ENCODE results near the gene EBF3.

The EBF3 gene

DNA sequence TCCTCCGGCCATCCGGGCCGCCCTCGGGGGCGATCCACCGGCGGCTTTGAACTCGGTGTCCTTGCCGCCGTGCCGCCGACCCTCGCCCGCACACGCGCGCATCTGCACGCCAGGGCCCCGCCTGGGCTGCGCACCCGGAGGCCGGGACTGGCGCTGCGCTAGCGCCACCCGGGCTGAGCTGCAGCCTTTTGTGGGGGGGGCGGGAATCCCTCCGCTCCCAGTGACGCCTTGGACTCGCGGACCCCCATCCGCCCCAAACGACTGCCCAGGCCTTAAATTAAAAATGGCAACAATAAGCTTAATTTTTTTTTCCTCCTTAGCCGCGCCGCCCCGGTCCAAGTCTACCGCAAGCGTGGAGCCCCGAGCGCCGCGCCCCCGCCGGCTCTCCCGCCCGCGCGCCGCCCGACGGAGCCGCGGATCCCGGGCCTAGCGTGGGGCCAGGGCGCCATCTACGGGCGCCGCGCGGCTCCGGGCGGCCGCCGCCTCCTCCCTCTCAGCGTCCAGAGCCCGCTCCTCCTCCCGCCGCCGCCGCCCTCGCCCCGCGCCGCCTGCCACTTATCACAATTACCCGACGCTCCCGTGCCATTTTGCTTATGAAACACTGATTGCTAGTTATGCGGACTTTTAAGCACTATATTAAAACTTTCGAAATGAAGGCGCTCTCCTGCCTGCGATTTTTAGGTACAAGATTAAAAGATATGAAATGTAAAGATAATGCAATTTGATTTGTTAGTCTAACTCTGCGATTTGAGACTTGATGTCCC, 7.5 kb upstream of the EBF3 start:
- peak in 1 of 2 experiments; percentile 51 for DNase-seq

DNA sequence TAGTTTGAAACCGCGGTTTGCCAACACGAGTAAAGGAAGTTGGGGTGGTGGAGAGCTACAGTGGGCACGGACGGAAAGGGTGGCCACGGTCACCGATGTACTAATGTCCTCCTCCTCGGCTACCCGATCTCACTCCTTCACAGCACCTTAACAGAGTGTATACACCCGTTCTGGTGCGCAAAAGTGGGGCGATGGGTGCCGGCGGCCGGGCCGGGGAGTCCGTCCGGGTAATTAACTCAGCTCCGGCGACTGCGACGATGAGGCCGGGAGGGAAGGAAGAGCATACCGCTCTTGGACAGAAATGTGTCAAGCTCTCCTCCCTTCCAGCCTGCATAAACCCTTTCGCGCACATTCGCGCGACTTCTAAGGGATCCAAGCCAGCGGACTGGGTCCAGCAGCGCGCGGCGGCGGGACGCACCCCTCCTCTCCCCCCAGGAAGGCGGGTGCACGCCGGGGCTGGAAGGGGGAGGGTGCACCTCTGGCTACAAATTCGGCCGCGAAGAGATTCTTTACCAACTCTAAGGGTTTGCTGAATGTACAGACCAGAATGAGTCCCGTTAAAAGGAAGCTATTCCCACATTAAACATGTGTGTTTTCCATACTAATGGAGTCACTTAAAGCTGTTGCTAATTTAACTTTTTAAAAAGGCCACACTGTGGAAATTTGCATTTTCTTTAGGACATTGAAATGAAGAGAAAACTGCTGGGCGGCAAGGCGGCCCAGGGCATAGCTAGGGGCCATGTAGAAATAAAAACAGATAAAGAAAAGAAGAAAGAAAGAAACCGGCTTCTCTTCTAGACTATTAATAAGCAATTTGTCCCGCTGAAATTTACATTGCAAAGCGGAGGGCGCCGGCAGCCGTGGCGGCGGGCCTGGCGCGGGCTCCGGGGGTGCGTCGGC, 6.6 kb upstream of the EBF3 start:
- peak in 1 of 2 experiments; percentile 24 for DNase-seq

DNA sequence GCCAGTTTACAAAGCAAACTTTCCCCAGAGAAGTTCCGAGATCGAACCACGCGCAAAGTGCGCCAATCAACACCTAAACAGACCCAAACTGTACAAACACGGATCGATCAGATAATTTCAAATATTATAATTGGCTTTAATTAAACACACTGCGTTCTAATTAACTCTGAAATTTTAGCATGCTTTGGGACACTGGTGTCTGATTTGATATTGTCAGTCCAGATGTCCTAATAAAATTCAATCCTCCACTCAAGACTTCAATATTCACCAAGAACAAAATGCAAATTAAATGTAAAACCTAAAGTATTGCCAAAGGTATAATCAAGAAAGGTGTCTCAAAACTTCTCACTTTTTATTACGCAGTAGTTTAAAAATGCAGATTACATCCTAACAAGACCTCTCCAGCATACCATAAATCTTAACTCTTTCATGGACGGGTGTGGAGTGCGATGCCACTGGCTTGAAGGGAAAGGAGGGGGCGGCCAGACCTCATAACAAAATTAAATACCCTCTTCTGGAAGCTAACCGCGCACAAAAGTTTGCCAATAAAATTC, 5.9 kb upstream of the EBF3 start:
- DNase-seq: no peak

DNA sequence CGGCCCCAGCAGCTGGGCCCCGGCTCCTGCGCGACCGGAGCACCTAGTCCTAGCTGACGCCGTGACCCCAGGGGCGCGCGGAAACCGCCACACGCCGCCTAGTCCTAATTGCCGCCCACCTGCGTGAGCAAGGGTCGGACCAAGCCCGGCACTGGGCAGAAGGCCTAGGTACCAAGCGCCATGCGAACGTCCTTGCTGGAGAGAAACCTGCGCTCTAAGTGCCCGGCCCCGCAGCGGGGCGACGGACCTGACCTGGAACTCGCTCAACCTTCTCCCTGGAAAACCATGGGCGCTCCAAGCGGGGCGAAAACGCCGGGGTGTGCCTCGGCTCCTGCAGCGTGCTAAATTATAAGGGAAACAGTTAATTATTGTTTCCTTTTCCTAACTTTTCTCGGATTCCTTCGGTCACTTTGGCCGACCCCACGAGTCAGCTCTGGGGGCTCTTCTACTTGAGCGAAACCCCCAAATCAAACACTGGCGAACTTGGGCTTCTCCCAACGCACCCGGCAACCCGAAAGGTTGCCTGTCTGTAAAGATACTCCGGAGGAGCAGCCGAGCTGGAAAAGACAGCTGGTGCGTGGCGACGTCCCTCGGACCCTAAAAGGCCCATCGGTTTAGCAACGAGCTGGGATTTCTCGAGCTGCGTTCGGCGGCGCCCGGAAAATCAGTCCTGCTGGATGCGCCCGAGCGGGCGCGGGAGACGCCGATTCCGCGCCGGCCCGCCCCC, 5.3 kb upstream of the EBF3 start:
- DNase-seq: no peak

DNA sequence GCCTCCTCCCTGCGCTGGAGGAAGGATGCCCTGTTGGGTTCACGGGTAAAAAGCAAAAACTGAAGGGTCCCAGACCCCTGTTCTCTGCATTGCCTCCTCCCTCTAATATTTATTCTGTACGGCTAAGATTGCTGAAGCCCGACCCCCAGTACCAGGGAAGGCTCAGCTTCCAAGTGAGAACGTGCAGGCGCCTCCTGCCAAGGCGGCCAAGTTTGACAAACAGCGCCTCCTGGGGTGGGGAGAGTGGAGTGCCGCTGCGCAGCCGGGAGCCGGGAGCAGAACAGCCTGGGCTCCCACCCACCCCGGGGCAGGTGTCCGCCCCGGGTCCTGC, 4.7 kb upstream of the EBF3 start:
- peak; percentile 26 to 59 for DNase-seq

DNA sequence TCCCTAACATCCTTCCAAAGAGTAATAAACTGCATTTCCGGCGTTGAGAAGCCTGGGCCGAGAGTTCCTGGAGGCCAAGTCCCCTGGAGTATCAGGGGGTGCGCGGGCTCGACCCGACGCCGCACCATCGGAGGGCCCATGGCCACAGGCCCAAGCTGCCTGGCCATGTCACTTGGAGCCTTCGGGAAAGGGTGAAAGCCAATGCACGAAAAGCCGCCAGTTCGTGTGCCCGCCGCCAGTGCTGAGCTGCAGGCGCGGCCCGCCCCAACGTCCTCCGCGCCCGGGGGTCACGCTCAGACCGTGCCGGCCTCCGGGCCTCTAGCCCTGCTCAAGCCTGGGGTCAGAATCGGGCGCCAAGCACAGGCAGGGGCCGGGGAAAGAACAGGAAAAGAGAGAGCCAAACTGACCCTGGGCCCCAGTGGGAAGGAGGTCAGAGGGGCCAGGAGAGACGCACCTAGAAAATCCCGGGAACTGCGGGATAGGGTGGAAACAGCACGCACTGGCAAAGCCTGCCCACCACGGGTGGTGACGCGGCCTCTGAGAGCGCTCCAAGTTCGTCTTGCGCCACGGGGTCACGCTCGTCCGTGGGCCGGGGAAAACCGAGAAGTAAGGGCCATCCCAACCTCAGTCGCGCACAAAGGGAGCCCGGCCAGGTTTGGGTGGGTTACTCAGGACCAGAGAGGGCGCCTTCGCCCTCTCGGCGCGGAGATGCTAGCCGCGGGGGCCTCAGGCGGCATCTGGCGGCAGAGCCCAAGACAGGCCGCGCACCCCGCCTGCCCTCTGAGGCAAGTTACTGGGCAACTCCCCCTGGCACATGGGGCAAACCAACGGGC, 4.2 kb upstream of the EBF3 start:
- DNase-seq: peak in 1 of 2 experiments; percentile 45

DNA sequence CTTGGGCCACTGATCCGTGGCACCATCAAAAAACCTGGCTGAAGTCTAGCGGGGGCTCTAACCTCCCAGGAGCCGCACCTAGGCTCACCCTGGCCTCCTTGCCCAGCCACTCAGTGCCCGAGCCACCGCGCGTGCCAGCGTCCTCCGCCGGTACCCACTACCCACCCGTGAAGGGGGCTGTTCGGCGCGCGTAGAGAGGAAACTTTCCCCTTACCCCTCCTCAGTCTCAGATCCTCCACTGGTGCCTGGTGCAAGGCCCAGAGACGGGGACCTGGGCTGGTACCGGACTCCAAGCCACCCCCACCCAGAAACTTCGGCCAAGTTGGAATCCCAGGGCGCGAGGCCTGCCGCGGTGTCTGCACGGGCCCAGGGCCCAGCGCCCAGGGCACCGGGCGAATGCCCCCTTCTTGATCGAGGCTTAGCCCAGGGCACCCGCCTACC, 3.5 kb upstream of the EBF3 start:
- no peak for DNase-seq

DNA sequence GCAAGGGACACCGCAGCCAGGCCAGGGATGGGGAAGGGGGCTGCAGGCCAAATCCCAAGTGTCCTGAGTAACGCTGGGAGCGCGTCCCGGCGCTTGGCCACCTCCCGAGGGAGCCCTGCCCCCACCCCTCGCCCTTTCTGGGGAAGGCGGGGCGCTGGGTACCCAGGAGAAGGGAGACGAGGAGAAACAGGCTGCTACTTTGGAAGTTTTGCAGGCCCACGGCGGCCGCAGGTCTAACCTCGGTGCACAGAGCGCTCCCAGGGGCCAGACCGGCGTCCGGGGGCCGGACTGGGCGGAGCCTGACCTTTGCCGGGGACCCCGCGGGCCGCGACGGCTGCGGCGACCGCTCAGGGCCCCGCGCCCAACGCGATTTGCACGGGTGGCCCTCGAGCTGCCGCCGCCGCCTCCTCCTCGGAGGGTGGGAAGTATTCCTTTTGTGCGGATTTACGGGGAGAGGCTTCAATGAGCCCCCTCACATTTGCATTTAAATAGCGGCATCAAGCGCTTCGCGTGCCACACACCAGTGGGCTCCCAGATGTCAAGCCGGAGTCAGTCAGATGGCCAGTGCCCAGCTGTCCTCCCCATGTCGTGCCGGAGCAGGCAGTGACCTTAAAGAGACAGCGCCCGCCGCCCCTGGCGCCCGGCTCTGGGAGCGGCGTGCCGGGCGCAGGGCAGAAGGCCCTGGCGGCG, 3.0 kb upstream of the EBF3 start:
- DNase-seq: peak in 1 of 2 experiments; percentile 28

DNA sequence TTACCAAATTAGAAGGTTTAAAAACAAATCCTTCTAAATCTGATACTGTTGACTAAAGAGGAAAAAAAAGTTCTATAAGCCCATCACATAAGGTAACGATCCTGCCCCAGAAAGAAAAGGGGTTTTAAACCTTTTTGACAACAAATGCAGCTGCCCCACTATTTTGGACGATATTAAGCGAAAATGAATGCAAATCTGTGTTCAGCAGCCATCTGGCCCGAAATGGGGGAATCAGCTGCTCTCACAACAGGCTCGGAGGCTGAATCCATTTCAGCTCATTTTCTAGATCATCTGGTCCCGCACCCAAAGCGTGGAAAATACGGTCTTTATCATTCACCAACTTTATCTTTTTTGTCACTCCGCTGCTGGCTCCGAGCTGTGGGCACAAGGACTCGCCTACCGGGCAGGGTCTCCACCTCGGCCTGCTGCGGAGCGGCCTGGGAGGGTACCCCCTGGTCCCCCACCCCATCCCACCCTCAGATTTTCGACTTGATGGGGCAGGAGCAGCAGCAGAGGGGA, 2.4 kb upstream of the EBF3 start:
- DNase-seq: peak in 1 of 2 experiments; percentile 55

DNA sequence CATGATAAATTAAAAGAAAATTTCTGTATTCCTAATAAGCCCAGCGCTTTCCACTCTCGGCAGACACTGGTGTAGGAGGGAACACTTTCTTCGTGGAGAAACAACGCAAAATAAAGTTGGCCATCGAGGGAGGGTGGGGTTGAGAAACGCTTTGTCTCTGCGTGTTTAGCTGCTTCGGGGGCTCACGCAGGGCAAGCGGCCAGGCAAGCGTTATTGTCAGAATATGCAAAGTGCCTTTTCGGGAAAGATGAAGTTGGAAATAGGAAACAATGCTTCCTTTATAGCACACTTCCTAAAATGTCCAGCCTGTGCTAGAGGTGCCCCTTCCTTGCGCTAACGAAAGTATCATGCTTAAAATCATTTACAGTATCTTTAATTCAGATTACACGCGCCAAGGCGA, 1.9 kb upstream of the EBF3 start:
- no peak for DNase-seq

DNA sequence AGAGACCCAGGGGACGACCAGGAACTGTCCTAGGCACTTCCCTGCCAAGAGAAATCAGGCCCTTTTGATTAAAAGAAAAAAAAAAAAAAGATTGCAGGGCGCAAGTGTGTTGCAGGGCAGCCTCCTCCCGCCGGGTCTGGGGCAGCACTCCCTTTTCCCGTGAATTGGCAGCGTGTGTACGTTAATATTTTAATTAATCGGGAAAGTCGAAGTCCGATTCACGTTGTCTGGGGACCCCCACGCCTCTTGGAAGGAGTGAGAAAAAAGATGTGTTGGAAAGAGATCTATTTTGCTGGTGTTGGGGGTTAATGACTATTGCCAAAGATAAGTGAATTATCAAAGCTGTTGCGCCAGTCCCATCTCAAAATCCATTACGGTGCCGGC, 1.3 kb upstream of the EBF3 start:
- no peak for DNase-seq

DNA sequence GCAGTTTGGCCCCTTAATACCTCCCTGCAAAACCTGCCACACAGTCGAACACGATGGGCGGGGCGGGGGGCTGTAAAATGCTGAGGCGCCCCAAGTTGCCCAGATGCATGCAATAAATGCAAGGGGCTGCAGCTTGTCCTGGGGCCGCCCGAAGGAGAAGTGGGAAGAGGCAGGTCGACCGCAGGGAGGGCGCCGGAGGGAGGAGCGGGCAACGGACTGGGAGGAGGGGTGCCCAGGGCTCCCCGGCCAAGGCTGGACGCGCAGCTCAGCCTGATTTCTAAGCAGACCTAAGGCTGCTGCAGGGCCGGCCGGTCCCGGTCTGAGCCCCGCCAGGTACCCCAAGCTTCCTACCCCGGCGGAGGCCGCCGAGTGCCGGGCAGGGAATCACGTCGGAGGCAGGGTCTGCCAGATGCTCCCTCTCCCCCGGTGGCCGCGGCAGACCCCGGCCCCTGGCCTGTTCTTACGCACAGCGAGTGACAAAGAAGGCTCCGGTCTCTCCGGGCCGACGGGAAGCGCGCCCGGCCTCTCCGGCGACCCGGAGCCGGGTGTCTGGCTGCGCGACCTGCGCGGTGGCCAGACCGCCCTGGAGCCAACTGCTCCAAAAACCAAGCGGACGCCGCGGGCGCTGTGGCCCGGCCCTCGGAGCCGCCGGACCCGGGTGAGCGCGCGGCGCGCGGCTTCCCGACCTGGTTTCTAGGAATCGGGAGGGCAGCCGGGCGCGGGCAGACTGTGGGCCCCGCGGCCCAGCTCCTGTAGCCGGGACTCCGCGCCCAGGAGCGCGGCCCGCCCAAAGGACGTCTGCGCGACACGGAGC, 744 bp upstream of the EBF3 start:
- no peak for DNase-seq

DNA sequence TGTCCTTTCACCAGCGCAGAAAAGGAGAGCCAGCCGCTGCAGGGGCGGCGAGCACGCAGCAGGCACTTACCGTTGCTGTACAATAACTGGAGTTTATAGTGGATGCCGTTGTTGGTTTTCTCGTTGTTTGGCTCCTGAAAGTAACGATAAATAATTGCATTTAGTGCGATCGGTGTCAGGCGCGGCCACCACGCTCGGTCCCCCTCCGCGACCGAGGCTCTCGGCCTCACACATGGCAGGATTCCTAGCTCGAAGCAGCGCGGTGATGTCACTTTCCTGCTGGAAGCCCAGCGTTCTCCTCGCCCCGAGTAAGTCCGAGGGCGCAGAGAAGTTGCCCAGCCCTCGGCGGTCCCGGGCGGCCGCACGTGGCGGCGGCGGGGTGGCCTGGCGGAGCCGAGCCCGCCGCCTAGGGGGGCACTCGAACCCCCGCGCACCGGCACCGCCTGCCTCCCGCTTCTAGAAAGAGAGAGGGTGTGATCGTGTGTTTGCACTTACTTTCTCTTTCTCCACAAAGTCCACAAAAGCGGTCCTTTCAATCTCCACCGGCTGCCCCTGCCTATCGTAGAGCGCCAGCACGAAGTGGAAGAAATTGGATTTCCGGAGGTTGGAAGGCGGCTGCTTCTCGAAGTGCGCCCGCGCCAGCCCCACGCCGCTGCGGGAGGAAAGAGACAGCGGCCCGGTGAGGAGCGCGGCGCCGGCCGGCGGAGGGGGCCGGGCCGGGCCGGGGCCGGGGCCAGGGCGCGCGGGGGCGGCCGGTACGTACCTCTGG, 1.0 kb downstream of the EBF3 start:
- peak in 1 of 2 experiments; percentile 13 for DNase-seq

DNA sequence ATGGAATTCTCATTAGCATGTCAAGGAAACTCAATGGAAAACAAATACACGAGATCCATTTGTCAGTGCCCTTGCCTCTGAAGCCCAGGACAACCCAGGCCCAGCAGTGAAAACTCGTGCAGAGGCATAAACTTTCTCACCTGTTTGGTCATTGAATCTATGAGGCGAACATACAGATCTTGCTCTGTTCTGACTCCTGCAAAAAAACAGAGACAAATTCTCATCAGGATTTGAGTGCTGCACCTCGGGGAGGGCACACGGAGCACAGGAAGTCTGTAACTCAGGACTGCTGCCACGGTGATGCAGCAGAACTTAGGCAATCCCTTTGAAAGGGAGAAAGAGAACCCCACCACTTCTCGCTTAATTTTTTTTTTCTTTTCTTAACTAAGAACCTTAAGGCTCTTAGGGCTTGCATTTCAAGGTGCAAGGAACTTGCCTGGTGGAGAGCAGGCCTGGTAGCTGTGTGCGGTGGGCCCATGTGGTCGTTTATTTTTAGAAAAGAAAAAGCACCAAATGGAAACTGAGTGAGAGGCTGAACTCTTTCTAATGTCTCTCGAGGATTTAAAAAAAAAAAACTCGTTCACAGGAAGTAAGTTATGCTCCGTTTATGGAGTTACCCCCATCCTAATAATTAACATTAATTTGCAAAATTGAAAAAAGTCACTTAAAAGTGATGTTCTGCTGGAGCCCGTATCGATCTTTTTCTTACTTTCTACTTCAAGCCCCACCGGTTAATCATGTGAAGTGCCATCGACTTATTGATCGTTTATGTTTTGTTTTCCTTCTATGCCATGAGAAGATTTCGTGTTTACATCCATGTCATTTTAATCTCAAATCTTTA, 1.8 kb downstream of the EBF3 start:
- DNase-seq: no peak

DNA sequence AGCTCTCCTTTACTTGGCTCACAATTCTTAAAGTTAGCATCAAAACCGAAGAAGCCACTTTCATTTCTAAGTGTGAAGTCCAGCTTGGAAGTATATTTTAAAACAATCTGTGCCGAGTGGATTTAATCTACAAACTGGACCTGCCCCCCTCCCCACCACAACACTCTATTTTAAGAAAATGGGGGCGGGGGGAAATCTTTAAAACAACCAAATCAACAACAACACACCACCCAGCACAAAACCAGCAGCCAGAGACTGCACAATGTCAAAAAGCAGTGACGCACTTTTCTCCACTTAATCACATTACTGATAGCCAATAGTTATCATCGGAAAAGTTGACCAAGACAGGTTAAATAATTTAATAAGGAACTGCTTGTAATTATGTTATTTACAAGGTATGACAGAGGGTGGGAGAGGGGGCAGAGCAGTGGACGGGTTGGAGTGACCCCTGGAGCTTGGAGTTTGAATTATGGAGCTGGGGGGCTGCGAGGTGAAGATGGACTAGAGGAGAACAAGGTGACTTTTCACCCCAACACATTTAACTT, 2.8 kb downstream of the EBF3 start:
- DNase-seq: no peak

DNA sequence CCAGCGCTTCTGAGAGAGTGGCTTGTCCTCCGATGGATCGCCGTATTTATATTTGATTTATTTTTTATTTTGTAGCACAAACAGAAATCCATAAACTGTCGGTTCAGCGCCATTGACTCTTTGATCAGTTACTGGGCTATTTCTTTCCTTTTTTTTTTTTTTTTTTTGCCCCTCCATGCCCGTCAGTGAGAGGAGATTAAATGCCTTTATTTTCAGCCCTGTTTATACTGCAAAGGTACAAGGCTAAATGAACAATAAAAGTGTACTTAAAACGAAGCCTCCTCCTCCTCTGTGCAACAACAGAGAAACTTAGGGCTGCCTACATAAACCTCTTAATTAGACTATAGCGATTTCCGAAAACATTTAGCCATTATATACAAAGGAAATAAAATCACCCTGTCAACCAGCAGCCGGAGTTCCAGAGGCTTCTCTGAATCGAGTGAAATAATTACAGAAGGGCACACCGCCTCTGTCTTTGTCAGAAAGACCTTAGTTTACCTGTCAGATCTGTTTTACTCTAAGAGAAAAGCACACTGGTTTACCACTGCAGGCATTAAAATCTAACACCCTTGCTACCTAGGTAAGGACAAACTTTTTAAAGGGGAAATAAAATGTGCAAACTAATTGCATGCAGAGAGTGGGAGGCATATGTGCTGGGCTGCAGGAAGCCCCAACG, 3.5 kb downstream of the EBF3 start:
- no peak for DNase-seq

All from NCI-H524 (cell line).